DMS79 treated with DMSO at 0.1 percent for 48 hours (cell line): ENCODE measurements around the gene WDR75.
"Not testable (repeated sequence)": the region's sequence is repeated elsewhere in the genome, so short reads cannot be mapped to it uniquely, and the experiment has no call there.

ENCODE experiments used
- DNase-seq: peaks from one replicate; lab custom pipeline; 2025; lab: John Stamatoyannopoulos, UW

Gene WDR75

GRCh38 chr2:189440947-189441708 is at the start of gene WDR75:
Gene WDR75, plus strand, starts transcription at chr2:189441474. Its CDS starts 19 bp downstream, at chr2:189441493.
- DNase-seq = peak; percentile 99

DNA sequence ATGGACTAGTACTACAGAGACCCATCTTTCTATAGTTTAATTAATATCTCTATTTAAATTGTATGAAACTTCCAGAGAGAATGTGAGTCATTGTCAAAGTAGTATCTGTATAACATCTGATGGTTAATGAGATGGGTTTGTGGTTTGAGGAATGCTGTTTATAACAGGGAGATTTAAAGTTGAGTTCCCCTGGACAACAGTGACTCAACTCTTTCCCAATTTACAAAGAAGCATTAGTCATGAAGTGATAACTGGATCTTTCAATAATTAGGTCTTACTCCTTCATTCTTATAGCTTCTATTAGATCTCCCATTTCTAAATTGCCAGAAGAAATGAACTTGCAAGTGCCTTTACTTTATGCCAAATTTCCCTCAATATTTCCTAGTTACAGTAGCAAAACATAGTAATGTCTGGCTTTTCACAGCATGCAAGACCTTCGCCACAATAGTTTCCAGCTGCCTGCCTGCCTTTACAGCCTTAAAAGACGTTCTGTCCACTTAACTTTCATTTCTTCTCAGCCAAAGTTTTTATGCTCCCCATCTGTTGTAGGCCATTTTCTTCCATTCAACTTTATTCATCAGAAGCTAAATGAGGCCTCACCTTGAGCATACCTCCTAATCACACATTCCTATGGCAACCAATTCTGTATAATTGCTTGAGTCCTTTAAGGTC is 47.7 kb upstream of the WDR75 start:
- no peak for DNase-seq

DNA sequence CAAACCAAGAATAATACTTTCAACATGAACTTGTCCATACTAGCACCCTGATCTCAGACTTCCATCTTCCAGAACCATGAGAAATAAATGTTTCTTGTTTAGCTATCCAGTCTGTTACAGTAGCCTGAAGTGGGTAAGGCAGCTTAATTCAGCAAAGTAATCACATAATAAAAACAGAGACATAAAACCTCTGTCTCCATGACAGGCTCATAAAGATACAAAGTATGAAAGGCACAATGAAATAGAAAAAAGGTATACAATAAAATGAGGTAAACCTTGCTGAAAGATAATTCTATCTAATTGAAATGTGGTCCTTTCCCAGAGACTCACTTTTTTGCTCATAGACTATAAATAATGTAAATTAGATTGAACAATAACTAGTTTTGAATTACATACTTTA is 46.7 kb upstream of the WDR75 start:
- DNase-seq = no peak

DNA sequence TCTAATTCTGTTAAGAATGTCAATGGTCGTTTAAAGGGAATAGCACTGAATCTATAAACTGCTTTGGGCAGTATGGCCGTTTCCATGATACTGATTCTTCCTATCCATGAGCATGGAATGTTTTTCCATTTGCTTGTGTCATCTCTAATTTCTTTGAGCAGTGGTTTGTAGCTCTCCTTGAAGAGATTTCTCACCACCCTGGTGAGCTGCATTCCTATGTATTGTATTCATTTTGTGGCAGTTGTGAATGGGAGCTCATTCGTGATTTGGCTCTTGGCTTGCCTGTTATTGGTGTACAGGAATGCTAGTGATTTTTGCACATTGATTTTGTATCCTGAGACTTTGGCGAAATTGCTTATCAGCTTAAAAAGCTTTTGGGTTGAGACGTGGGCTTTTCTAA is 38.3 kb upstream of the WDR75 start:
- no peak for DNase-seq

DNA sequence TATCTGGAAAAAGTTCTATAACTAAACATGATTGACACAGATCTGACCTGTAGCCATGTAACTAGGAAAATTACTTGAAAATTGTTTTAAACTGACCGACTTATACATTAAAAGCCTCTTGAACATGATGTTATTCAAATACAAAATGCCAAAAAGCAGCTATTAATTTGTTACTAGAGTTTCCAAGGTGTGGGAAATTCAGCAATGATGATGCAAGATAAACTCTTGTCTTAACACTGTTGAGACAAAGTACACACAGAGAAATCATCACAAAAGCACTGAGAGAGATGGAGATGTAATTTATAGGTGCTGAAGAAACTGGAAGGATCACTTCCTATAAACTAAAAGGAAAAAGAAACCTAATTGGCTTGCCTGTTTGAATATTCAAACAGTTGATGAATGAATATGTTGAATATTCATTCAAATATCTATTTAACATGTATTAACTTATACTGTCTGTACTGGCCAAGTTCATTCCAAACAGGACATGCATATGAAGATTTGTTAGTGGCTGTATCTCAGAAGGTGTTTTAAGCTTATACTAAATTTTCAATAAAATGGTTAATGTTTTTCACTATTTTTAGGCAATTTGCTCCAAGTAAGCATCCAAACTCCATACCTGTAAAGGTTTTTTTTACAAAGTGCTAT is 34.6 kb upstream of the WDR75 start:
- DNase-seq = no peak

DNA sequence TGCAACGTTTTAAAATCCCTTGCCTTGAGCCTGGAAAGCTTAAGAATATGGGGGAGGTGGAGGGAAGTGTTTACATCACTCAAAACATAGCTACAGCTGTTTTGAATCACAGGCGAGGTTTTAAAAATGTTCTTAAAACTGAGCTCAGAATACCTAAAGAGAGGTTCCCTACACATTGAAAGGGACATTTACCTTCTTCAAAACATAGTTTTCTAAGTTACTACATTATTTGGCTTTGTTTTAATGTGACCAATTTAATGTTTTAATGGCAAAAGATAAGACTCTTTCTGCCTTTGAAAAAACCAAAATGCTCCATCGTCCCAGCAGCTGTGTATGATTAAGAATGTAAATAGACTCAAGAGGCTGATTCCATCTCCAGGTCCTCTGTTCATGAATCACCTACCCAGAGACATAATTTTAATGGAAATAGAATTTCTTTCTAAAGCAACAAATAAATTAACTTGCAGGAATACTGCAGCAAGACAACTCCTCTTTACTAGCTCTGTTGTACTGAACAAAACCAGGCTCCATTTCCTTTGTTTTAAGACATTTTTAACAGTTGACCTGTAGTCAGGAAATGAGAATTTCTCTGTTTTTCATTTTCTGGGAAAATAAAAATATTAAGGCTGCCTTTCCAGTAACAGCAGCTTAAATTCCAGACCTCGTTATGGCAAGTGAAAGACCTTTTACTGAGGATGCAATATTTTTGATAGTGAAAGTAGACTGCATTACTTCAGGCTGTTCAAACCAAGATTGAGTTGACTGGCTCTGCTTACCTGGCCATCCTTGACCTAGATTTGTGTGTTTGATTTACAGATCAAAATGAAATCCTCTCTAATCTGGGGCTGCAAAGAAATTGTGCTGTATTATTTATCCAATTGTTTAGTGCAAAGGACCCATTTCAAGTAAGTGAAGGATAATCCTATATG is 33.7 kb upstream of the WDR75 start:
- DNase-seq = no peak

DNA sequence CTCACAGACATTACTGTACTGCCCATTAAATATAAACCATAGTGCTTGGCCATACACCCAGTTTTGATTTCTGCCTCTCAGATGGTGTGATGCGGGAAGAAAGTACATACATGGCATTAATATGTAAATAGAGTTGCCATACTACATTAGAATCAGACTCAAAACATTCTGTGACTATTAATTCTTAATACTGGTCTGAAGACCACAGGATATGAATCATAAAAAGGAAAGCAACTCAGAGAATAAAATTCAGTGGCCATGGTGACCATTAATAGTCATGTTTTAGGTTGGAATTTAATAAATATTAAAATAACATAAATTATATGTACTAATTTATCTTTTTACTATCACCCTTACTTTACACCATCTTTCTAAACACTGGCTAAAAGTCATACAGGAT is 33.0 kb upstream of the WDR75 start:
- no peak for DNase-seq

GRCh38 chr2:189409131-189409530 is 32.1 kb upstream of the WDR75 start:
- DNase-seq = no peak

DNA sequence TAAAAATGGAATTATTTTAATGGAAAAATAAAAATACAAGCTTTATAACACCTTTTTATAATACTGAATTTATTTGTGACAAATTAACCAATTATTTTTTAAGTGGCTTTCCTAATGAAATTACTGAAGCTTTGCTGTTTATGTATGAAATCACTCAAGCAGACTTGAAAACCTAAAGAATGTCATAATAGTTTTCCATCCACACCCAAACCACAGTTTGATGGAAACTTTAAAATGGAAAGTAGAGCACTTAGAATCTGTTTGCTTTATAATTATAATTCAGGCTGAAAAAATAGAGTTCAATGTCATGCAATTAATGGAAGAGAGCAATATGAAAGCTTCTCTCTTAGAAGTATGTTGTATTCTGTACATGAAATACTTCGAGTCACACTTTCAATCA is 31.6 kb upstream of the WDR75 start:
- DNase-seq = no peak

- DNase-seq = no peak
Measured at GRCh38 chr2:189411860-189412259, 29.4 kb upstream of the WDR75 start.

GRCh38 chr2:189412330-189412953 is 28.8 kb upstream of the WDR75 start:
- DNase-seq = peak; percentile 44

DNA sequence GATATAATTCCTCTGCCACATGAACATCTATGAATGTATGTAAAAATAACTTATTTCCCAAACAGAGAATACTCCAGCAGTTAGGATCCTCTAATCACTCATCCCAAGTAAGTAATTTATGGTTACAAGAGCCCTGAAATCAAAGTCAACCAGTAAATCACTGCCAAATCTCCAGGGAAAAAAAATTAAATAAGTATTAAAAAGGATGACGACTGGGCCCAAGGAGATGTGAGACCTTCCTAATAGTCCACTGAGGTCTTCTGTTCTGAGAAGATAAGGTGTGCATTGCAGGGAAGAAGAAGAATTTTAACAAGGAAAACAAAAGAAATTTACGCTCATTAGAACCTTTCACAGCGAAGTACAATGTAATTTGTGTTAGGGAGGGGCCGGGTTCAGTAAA is 28.0 kb upstream of the WDR75 start:
- no peak for DNase-seq

DNA sequence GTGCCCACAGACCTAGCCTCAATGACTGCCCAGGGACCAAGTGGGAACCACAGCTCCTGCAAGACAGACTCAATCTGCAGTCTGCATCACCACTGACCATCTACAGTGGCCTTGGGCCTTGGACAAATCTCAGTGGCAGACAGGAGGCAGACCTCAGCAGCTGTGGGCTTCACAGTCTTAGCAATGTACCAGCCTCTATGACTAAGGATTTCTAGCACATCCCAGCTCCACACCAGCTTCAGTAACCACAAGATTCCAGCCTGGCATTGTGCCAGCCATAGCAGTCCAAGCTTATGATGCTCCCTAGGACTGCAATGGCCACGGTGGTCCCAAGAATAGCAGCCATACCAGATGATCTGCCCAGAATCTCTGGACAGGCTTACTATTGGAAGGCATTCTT is 19.6 kb upstream of the WDR75 start:
- no peak for DNase-seq

- DNase-seq = no peak
Measured at GRCh38 chr2:189424961-189425360, 16.3 kb upstream of the WDR75 start.

- DNase-seq = no peak
Measured at GRCh38 chr2:189425676-189426075, 15.6 kb upstream of the WDR75 start.

- no peak for DNase-seq
Measured at GRCh38 chr2:189426886-189427285, 14.4 kb upstream of the WDR75 start.

DNA sequence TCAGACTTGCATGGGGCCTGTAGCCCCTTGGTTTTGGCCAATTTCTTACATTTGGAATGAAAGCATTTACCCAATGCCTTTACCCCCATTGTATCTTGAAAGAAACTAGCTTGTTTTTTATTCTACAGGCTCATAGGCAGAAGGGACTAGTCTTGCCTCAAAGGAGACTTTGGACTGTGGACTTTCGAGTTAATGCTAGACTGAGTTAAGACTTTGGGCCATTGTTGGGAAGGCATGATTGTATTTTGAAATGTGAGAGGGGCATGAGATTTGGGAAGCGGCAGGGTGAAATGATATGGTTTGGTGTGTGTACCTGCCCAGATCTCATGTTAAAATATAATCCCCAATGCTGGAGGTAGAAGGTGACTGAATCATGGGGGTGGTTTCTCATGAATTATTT is 13.4 kb upstream of the WDR75 start:
- no peak for DNase-seq

DNA sequence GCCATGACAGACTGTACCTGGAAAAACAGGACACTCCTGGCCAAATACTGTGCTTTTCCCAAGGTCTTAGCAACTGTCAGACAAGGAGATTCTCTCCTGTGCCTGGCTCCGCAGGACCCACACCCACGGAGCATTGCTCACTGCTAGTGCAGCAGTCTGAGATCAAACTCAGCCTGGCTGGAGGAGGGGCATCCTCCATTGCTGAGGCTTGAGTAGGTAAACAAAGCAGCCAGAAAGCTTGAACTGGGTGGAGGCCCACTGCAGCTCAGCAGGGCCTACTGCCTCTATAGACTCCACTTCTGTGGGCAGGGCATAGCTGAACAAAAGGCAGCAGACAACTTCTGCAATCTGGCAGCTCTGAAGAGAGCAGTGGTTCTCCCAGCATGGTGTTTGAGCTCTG is 10.8 kb upstream of the WDR75 start:
- DNase-seq = not testable (repeated sequence)

DNA sequence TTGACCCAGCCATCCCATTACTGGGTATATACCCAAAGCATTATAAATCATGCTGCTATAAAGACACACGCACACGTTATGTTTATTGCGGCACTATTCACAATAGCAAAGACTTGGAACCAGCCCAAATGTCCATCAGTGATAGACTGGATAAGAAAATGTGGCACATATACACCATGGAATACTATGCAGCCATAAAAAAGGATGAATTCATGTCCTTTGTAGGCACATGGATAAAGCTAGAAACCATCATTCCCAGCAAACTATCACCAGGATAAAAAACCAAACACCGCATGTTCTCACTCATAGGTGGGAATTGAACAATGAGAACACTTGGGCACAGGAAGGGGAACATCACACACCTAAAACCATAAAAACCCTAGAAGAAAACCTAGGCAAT is 5.5 kb upstream of the WDR75 start:
- DNase-seq = not testable (repeated sequence)

DNA sequence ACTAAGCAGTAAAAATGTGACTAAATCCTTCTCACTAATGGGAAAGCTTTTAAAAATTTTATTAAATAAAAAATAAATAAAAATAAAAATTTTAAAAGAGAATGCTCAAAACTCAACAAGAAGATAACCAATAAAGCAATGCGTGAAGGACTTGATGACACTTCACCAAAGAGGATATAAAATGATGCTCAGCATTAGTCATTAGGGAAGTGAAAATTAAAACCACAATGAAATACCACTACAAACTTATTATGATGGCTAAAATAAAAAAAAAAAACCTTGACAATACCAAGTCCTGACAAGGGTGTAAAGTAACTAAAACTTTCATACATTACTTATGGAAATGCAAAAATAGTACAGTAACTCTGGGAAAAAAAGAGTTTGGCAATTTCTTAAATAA is 3.3 kb upstream of the WDR75 start:
- DNase-seq = no peak

DNA sequence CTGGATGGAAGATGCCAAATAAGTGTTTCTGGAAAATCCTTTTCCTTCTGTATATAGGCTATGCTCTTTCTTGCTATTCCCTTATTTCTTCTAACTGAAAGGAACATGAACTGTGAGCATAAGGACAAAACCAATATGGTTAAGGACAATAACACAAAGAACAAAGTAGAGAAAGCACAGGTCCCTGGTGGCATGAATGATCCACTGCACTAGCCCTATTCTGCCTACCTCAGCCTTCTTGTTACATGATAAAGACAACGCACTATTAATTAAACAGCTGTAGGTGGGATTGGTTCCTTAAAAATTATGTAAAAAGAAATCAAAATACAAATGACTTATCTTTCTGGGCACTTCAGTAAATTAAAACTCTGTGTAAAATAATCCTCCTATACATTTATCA is 1.9 kb upstream of the WDR75 start:
- no peak for DNase-seq

DNA sequence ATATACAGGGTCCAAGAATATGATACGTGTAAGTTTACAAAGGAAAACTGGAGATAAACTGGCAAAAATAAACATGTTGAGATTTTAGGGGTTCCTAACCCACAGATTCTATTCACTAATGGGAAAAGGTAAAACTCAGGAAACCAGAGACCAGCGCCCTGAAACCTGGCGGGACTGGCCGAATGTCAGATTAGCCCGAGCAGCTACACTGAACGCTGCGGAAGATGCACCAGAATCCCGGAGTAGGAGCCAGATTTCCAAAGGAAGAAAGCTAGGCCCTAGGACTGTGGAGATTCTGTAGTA is 679 bp upstream of the WDR75 start:
- no peak for DNase-seq
